GM13976 (cell line): Measurements from ENCODE around the gene NTNG2.

Experiments used
- DNase-seq: peaks from one replicate; pipeline ENCODE4 v3.0.0; 2012; ENCODE audit warnings: low spot score
- CTCF ChIP-seq: IDR thresholded peaks from 2 replicates; pipeline ENCODE4 v1.5.1; 2012; ENCODE audit warnings: borderline replicate concordance, mild to moderate bottlenecking; ENCODE audit not compliant: insufficient read depth; ENCODE audit errors: extremely low read depth, missing control alignments, control extremely low read depth
- in situ Hi-C: fragments of 300-500 bp; cut with MboI; formaldehyde crosslinking; loops from one replicate; pipeline ENCODE4 v1.12.0; 2022; ENCODE audit warnings: low sequenced_read_pairs, mixed read lengths, inconsistent platforms; ENCODE audit not compliant: unreplicated experiment

The NTNG2 gene

GRCh38 chr9:132146039-132146438 is 15.8 kb upstream of the NTNG2 start:
- in situ Hi-C loops = no loop called here
- no peak for TF ChIP-seq CTCF
- DNase-seq = no peak

- no peak for DNase-seq
- in situ Hi-C loops = no loop called here
- no peak for TF ChIP-seq CTCF
Observed at GRCh38 chr9:132146575-132146974, 15.3 kb upstream of the NTNG2 start.

- TF ChIP-seq CTCF = no peak
- no peak for DNase-seq
- in situ Hi-C loops = no loop called here
Observed at GRCh38 chr9:132147331-132147730, 14.5 kb upstream of the NTNG2 start.

- TF ChIP-seq CTCF = no peak
- DNase-seq = no peak
- in situ Hi-C loops = no loop called here
Observed at GRCh38 chr9:132147839-132148238, 14.0 kb upstream of the NTNG2 start.

GRCh38 chr9:132150256-132150655 is 11.6 kb upstream of the NTNG2 start:
- TF ChIP-seq CTCF = no peak
- no peak for DNase-seq
- in situ Hi-C loops = no loop called here

GRCh38 chr9:132151118-132151517 is 10.7 kb upstream of the NTNG2 start:
- TF ChIP-seq CTCF = no peak
- in situ Hi-C loops = no loop called here
- DNase-seq = no peak

GRCh38 chr9:132152231-132152630 is 9.6 kb upstream of the NTNG2 start:
- in situ Hi-C loops = no loop called here
- no peak for TF ChIP-seq CTCF

More at GRCh38 chr9:132152231-132152630, 9.6 kb upstream of the NTNG2 start:
- DNase-seq = no peak
